Measurements from ENCODE around the gene PTPN4. TPM values are rescaled to one million over a fixed set of nuclear protein-coding genes. Genes with fewer than 3 reads are reported as not detected.

Gene PTPN4
- total RNA-seq, 1 donor: 20.6 TPM

- no peak for DNase-seq (ENCODE audit: low read depth)
- H3K4me3 ChIP-seq (ENCODE audit: low read depth, low read length): no peak overlapping the region
- no peak for TF ChIP-seq CTCF (IDR thresholded peaks at IDR 0.05; ENCODE audit: insufficient read depth, low read length)
Measured at GRCh38 chr2:119864318-119864717, 104.6 kb downstream of the PTPN4 start.

GRCh38 chr2:119871725-119872124, 112.0 kb downstream of the PTPN4 start:
- no peak for TF ChIP-seq CTCF (IDR thresholded peaks at IDR 0.05; ENCODE audit: insufficient read depth, low read length)
- no peak for DNase-seq (ENCODE audit: low read depth)
- no peak overlapping the region for H3K4me3 ChIP-seq (ENCODE audit: low read depth, low read length)

- TF ChIP-seq CTCF (IDR thresholded peaks at IDR 0.05; ENCODE audit: insufficient read depth, low read length): no peak
- peak; percentile 34 for DNase-seq (ENCODE audit: low read depth)
- H3K4me3 ChIP-seq (ENCODE audit: low read depth, low read length): no peak overlapping the region
Measured at GRCh38 chr2:119873350-119874315, 113.9 kb downstream of the PTPN4 start.

- no peak for DNase-seq (ENCODE audit: low read depth)
- TF ChIP-seq CTCF (IDR thresholded peaks at IDR 0.05; ENCODE audit: insufficient read depth, low read length): no peak
Measured at GRCh38 chr2:119879502-119879901, 119.8 kb downstream of the PTPN4 start.

GRCh38 chr2:119888680-119889079, 129.0 kb downstream of the PTPN4 start:
- peak; percentile 87 for DNase-seq (ENCODE audit: low read depth)
- no peak for TF ChIP-seq CTCF (IDR thresholded peaks at IDR 0.05; ENCODE audit: insufficient read depth, low read length)
- no peak overlapping the region for H3K4me3 ChIP-seq (ENCODE audit: low read depth, low read length)

More at GRCh38 chr2:119879502-119879901, 119.8 kb downstream of the PTPN4 start:
- no peak overlapping the region for H3K4me3 ChIP-seq (ENCODE audit: low read depth, low read length)

GRCh38 chr2:119897736-119898395, 138.1 kb downstream of the PTPN4 start:
- DNase-seq (ENCODE audit: low read depth): peak; percentile 5
- no peak overlapping the region for H3K4me3 ChIP-seq (ENCODE audit: low read depth, low read length)
- no peak for TF ChIP-seq CTCF (IDR thresholded peaks at IDR 0.05; ENCODE audit: insufficient read depth, low read length)

All from fibroblast of the aortic adventitia (primary cell).